Esophagus muscularis mucosa (tissue), 4 donors: ENCODE results near the gene LRRTM4. TPM values are rescaled to one million over a fixed set of nuclear protein-coding genes. Genes with fewer than 3 reads are reported as not detected.

Source experiments
- DNase-seq: peaks from one replicate; pipeline ENCODE4 v3.0.0-alpha.2; 2017; ENCODE audit errors: extremely low spot score
- H3K27ac ChIP-seq, 4 donors: fragments of 200-600 bp; sonication (generic); replicated peaks in 1 of 4; 1 replicate in 3 of 4; 2 replicates in 1 of 4; pipeline ENCODE4 v1.5.1; 2016 to 2019; ENCODE audit warnings: mild to moderate bottlenecking in 1 of 4
- H3K27me3 ChIP-seq, 4 donors: fragments of 200-600 bp; sonication (generic); one replicate each; pipeline versions ENCODE4 v1.5.1 to v1.6.0; 2016 to 2019
- H3K36me3 ChIP-seq, 4 donors: fragments of 200-600 bp; sonication (generic); one replicate each; pipeline ENCODE4 v1.5.1; 2016 to 2019
- H3K4me1 ChIP-seq, 4 donors: fragments of 200-600 bp; sonication (generic); one replicate each; pipeline ENCODE4 v1.5.1; 2016 to 2019
- H3K4me3 ChIP-seq, 4 donors: fragments of 200-600 bp; sonication (generic); 1 replicate in 2 of 4; 2 replicates in 2 of 4; pipeline ENCODE4 v1.5.1; 2016 to 2019; ENCODE audit warnings: mild to moderate bottlenecking in 4 of 4, moderate library complexity in 1 of 4
- H3K9me3 ChIP-seq, 4 donors: fragments of 200-600 bp; sonication (generic); 1 replicate in 3 of 4; 2 replicates in 1 of 4; pipeline ENCODE4 v1.5.1; 2016 to 2019
- EP300 ChIP-seq: sonication (generic); formaldehyde crosslinking; IDR thresholded peaks from one replicate; pipeline ENCODE4 v1.6.1; 2017; ENCODE audit warnings: antibody characterized with exemption
- POLR2A ChIP-seq: fragments of 450-650 bp; IDR thresholded peaks from one replicate; pipeline ENCODE4 v1.6.1; 2017; ENCODE audit warnings: antibody characterized with exemption, moderate library complexity, mild to moderate bottlenecking, low read depth
- POLR2AphosphoS5 ChIP-seq, 2 donors: sonication (generic); formaldehyde crosslinking; IDR thresholded peaks; one replicate each; pipeline ENCODE4 v1.6.1; 2017; ENCODE audit warnings: antibody characterized with exemption in 2 of 2
- WGBS: methylation state at CpG from one replicate; pipeline ENCODE4 v1.1.5; 2018; 5-methylcytosine and 5-hydroxymethylcytosine counted together
- intact Hi-C: fragments of 100-400 bp; cut with DNase I; formaldehyde crosslinking; loops from one replicate; pipeline ENCODE4 v1.15.1; 2023
- total RNA-seq, 4 donors: library from RNA; depleted of rRNA; stranded (reverse); fragments of >200 nt; gene quantifications; one replicate each; pipeline versions ENCODE4 v1.1.0 to v1.2.1, GENCODE V29; 2016
- TF ChIP-seq, protein P1 (sequence below), 3 experiments: fragments of 200-600 bp in 2 of 3; fragments of 450-650 bp in 1 of 3; sonication (generic) in 2 of 3; IDR thresholded peaks; one replicate each; pipeline ENCODE4 v1.5.1; 2017 to 2019; ENCODE audit warnings: antibody characterized with exemption in 3 of 3, mild to moderate bottlenecking in 2 of 3, moderate library complexity in 1 of 3

The LRRTM4 gene
- total RNA-seq, 4 donors from 2014 or later = 0.17 to 0.97 (median 0.41) TPM

DNA sequence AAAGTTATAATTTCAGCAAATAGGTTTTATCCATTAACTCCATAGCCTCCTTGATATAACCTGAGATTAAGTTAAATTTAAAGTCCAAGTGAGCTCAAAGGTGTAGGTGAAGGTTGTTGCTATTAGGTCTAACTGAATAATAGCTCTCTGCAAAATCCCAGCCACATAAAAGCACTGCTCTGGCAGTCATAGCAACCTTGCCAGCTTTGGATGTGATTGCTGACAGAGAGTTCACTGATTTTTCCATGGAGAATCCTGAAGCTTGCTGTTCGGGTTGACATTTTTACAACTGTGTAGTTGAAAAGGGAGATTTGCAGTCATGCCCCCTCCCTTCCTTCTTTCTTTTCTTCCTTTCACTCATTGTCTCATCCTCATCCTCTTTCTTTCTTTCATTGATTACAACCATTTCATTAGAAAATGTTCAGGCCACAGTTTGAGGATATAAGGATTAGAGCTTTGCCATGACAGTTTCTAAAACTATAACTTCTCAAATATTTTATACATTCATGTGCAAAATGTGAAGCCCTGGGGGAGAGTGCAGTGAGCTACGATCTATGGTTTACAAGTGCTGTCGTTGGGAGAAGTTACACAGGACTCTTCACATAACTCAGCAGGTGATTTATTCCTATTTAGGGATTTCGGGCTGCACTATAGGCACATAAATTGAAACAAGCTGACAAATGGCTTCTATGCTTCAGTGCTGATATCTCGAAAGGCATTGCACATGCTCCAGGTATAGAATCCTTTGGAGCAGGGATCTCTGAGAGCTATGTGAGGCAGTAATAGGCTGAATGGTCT, 193.8 kb downstream of the LRRTM4 start:
- peaks cover 0 to 3% (median 2%) of the 10 kb centered on the region in 4 donors for H3K9me3 ChIP-seq
- intact Hi-C loops = no loop called here
- DNase-seq = no peak
- no peak overlapping the region for H3K4me3 ChIP-seq
- TF ChIP-seq POLR2AphosphoS5 (IDR thresholded peaks at IDR 0.05) (no peak), POLR2A (no peak), EP300 (no peak)
- TF ChIP-seq, protein P1, sequence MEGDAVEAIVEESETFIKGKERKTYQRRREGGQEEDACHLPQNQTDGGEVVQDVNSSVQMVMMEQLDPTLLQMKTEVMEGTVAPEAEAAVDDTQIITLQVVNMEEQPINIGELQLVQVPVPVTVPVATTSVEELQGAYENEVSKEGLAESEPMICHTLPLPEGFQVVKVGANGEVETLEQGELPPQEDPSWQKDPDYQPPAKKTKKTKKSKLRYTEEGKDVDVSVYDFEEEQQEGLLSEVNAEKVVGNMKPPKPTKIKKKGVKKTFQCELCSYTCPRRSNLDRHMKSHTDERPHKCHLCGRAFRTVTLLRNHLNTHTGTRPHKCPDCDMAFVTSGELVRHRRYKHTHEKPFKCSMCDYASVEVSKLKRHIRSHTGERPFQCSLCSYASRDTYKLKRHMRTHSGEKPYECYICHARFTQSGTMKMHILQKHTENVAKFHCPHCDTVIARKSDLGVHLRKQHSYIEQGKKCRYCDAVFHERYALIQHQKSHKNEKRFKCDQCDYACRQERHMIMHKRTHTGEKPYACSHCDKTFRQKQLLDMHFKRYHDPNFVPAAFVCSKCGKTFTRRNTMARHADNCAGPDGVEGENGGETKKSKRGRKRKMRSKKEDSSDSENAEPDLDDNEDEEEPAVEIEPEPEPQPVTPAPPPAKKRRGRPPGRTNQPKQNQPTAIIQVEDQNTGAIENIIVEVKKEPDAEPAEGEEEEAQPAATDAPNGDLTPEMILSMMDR (IDR thresholded peaks at IDR 0.05) = no peak
- WGBS = 45% methylated on average over 5 of the region's 5 CpGs
- H3K4me1 ChIP-seq = no peaks in the 10 kb centered on the region
- no peaks in the 10 kb centered on the region for H3K27me3 ChIP-seq
- H3K36me3 ChIP-seq = no peaks in the 10 kb centered on the region
- no peak overlapping the region for H3K27ac ChIP-seq

DNA sequence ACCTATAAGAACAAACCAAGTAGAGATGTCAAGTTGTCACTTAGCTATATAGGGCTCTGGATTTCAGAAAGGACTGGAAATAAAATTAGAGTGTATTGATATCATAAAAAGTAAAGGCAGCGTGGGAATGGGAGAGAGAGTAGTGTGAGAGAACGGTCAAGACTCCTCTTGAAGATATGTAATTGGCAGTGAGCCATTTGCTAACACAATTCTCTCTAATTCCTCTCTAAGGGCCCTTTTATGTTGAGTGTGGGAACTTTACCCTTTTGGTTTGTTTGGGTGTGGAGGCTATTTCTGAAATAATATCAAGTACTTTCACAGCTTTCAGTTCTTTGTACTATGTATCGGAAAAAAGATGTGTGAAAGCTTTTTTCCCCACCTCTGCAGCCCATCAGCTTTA, 196.8 kb downstream of the LRRTM4 start:
- no peak for DNase-seq
- no peaks in the 10 kb centered on the region for H3K27me3 ChIP-seq
- intact Hi-C loops = no loop called here
- WGBS = 83% methylated on average over 3 of the region's 3 CpGs
- no peak overlapping the region for H3K27ac ChIP-seq
- TF ChIP-seq EP300 = no peak
- no peak for TF ChIP-seq POLR2AphosphoS5 (IDR thresholded peaks at IDR 0.05)
- TF ChIP-seq, protein P1 (IDR thresholded peaks at IDR 0.05) = no peak
- no peak for TF ChIP-seq POLR2A
- no peak overlapping the region for H3K4me3 ChIP-seq
- no peaks in the 10 kb centered on the region for H3K36me3 ChIP-seq
- H3K9me3 ChIP-seq = no peaks in the 10 kb centered on the region
- H3K4me1 ChIP-seq = no peaks in the 10 kb centered on the region

DNA sequence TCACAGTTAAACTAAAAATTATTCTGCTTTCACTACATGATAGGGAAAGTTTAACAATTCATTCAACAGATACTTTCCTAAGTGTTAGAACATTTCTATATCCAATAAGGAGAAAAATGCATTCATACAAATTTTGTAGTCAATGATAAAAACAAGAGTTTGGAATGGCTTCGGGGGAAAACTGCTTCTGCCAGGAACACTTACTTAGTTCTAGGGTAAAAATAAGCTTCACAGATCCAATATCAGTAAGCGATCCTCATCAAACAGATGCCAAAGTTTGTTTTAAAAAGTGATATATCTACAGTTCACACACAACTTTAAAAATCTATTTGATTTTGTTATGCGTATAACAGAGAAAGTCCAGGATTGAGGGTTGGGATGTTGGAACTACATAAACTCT, 199.7 kb downstream of the LRRTM4 start:
- H3K36me3 ChIP-seq = no peaks in the 10 kb centered on the region
- DNase-seq = no peak
- WGBS = 78% methylated on average over 3 of the region's 3 CpGs
- H3K4me3 ChIP-seq = no peak overlapping the region
- H3K4me1 ChIP-seq = no peaks in the 10 kb centered on the region
- H3K9me3 ChIP-seq = no peaks in the 10 kb centered on the region
- intact Hi-C loops = no loop called here
- no peak overlapping the region for H3K27ac ChIP-seq
- TF ChIP-seq POLR2A = no peak
- no peak for TF ChIP-seq POLR2AphosphoS5 (IDR thresholded peaks at IDR 0.05)
- no peak for TF ChIP-seq EP300
- TF ChIP-seq, protein P1 (IDR thresholded peaks at IDR 0.05) = no peak
- H3K27me3 ChIP-seq = no peaks in the 10 kb centered on the region

DNA sequence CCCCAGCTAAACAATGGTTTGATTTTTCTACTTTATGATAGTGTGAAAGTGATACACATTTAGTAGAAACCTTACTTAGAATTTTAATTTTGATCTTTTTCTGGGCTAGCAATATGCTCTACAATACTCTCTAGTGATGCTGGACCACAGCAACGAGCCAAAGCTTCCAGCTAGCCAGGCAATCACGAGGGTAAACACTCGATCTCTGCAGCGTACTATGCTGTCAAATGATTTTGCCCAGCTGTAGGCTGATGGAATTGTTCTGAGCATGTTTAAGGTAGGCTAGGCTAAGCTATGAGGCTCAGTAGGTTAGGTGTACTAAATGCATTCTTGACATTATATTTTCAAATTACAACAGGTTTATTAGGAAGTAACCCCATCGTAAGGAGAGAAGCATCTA, 207.5 kb downstream of the LRRTM4 start:
- Histone ChIP-seq H3K27me3 (no peaks in the 10 kb centered on the region), H3K9me3 (no peaks in the 10 kb centered on the region), H3K4me1 (no peaks in the 10 kb centered on the region), H3K27ac (no peak overlapping the region), H3K36me3 (no peaks in the 10 kb centered on the region), H3K4me3 (no peak overlapping the region)
- DNase-seq = no peak
- TF ChIP-seq POLR2AphosphoS5 (IDR thresholded peaks at IDR 0.05) (no peak), EP300 (no peak), POLR2A (no peak)
- TF ChIP-seq, protein P1 (IDR thresholded peaks at IDR 0.05) = no peak
- intact Hi-C loops = no loop called here
- 14% methylated on average over 5 of the region's 5 CpGs for whole genome bisulfite sequencing
